Stimulated activated CD8-positive, alpha-beta memory T cell treated with anti-CD3 and anti-CD28 coated beads, Interleukin-12 subunit alpha, Interleukin-12 subunit beta, amount 100 ng/mL, for 1 hour (primary cell): Measurements from ENCODE around the gene EFCAB6.

Source experiments
- DNase-seq: peaks from one replicate; pipeline ENCODE4 v3.0.0-alpha.2; 2020; ENCODE audit warnings: low read depth

Gene EFCAB6

GRCh38 chr22:43846966-43847365 is 34.9 kb upstream of the EFCAB6 start:
- DNase-seq = no peak

- no peak for DNase-seq
Measured at GRCh38 chr22:43845981-43846380, 33.9 kb upstream of the EFCAB6 start.

- DNase-seq = no peak
Measured at GRCh38 chr22:43844560-43845545, 32.7 kb upstream of the EFCAB6 start.

- DNase-seq = no peak
Measured at GRCh38 chr22:43843783-43844530, 31.9 kb upstream of the EFCAB6 start.

- DNase-seq = no peak
Measured at GRCh38 chr22:43841742-43842141, 29.6 kb upstream of the EFCAB6 start.

- DNase-seq = no peak
Measured at GRCh38 chr22:43840851-43841250, 28.7 kb upstream of the EFCAB6 start.

GRCh38 chr22:43840431-43840830 is 28.3 kb upstream of the EFCAB6 start:
- no peak for DNase-seq

GRCh38 chr22:43839781-43840180 is 27.7 kb upstream of the EFCAB6 start:
- DNase-seq = no peak

GRCh38 chr22:43838571-43839307 is 26.6 kb upstream of the EFCAB6 start:
- DNase-seq = no peak

GRCh38 chr22:43838161-43838560 is 26.1 kb upstream of the EFCAB6 start:
- no peak for DNase-seq

GRCh38 chr22:43837666-43838065 is 25.6 kb upstream of the EFCAB6 start:
- DNase-seq = no peak

GRCh38 chr22:43835736-43836135 is 23.6 kb upstream of the EFCAB6 start:
- no peak for DNase-seq

- DNase-seq = no peak
Measured at GRCh38 chr22:43835166-43835565, 23.1 kb upstream of the EFCAB6 start.

- no peak for DNase-seq
Measured at GRCh38 chr22:43833286-43834240, 21.5 kb upstream of the EFCAB6 start.

- DNase-seq = no peak
Measured at GRCh38 chr22:43832393-43833265, 20.5 kb upstream of the EFCAB6 start.

- DNase-seq = no peak
Measured at GRCh38 chr22:43831561-43832392, 19.7 kb upstream of the EFCAB6 start.

- DNase-seq = no peak
Measured at GRCh38 chr22:43830931-43831560, 18.9 kb upstream of the EFCAB6 start.

GRCh38 chr22:43829904-43830851 is 18.1 kb upstream of the EFCAB6 start:
- no peak for DNase-seq
